Muscle layer of duodenum (tissue), 2 donors: ENCODE measurements around the gene TK2.

Experiments used
- H3K27ac ChIP-seq: one replicate; pipeline ENCODE4 v1.7.0; 2013; ENCODE audit warnings: mild to moderate bottlenecking, low read length
- H3K27me3 ChIP-seq: one replicate; pipeline ENCODE4 v1.7.0; 2013; ENCODE audit warnings: low read depth, mild to moderate bottlenecking, control low read depth, low read length
- H3K36me3 ChIP-seq, 2 donors: one replicate each; pipeline ENCODE4 v1.7.0; 2013; ENCODE audit warnings: low read length in 2 of 2, control low read depth in 1 of 2, mild to moderate bottlenecking in 1 of 2; ENCODE audit not compliant: insufficient read depth in 2 of 2, control insufficient read depth in 1 of 2
- H3K4me1 ChIP-seq, 2 donors: one replicate each; pipeline ENCODE4 v1.7.0; 2013; ENCODE audit warnings: low read length in 2 of 2, mild to moderate bottlenecking in 2 of 2, control low read depth in 1 of 2, moderate library complexity in 1 of 2; ENCODE audit not compliant: insufficient read depth in 2 of 2, control insufficient read depth in 1 of 2
- H3K4me3 ChIP-seq, 2 donors: one replicate each; pipeline ENCODE4 v1.7.0; 2013; ENCODE audit warnings: low read length in 2 of 2, low read depth in 1 of 2, mild to moderate bottlenecking in 1 of 2
- H3K9me3 ChIP-seq, 2 donors: one replicate each; pipeline ENCODE4 v1.7.0; 2013; ENCODE audit warnings: low read length in 2 of 2, control low read depth in 1 of 2, mild to moderate bottlenecking in 1 of 2; ENCODE audit not compliant: control insufficient read depth in 1 of 2
- donor health status: healthy.

TK2 gene

DNA sequence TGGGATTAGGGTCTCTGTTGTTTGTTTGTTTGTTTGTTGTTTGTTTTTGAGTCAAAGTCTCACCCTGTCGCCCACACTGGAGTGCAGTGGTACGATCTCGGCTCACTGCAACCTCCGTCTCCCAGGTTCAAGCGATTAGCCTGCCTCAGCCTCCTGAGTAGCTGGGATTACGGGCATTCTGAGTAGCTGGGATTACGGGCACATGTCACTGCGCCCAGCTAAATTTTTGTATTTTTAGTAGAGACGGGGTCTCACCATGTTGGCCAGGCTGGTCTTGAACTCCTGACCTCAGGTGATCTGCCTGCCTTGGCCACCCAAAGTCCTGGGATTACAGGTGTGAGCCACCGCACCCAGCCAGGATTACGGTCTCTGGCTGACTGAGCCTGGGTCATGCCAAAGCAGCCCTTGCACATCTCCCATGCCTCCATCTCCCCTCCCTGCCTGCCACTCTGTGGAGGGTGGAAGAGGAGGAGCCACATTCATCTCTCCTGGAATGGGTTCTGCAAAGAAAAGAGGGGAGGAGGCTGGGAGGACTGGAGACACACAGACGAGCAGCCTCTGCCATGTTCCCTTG is 63.6 kb downstream of the TK2 start:
- Histone ChIP-seq H3K27me3 (no peaks in the 10 kb centered on the region), H3K27ac (peak overlapping the region; percentile 9), H3K4me3 (no peak overlapping the region), H3K36me3 (no peaks in the 10 kb centered on the region), H3K4me1 (peaks cover 0 to 11% of the 10 kb centered on the region in 2 donors), H3K9me3 (no peaks in the 10 kb centered on the region)

DNA sequence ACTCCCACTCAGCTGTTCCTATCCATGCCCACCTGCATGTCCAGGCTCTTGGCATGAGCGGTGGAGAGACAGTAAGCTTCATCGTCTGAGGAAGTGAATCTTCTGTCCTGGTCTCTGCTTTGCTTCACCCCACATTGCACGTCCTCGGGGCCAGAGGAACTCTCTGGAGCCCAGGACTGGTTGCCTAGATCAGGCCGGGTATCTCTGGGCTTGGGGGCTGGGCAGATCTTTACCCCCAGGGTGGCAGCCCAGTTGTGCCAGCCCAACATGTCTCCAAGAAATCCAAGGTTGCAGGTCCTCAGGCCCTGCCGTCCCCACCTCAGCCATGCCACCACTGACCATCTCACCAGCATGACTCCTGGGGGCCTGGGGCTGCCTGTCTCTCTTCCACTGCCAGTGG is 64.5 kb downstream of the TK2 start:
- no peaks in the 10 kb centered on the region for H3K36me3 ChIP-seq
- peaks cover 0 to 11% of the 10 kb centered on the region in 2 donors for H3K4me1 ChIP-seq
- H3K4me3 ChIP-seq = no peak overlapping the region
- H3K27ac ChIP-seq = no peak overlapping the region
- no peaks in the 10 kb centered on the region for H3K9me3 ChIP-seq
- H3K27me3 ChIP-seq = no peaks in the 10 kb centered on the region

DNA sequence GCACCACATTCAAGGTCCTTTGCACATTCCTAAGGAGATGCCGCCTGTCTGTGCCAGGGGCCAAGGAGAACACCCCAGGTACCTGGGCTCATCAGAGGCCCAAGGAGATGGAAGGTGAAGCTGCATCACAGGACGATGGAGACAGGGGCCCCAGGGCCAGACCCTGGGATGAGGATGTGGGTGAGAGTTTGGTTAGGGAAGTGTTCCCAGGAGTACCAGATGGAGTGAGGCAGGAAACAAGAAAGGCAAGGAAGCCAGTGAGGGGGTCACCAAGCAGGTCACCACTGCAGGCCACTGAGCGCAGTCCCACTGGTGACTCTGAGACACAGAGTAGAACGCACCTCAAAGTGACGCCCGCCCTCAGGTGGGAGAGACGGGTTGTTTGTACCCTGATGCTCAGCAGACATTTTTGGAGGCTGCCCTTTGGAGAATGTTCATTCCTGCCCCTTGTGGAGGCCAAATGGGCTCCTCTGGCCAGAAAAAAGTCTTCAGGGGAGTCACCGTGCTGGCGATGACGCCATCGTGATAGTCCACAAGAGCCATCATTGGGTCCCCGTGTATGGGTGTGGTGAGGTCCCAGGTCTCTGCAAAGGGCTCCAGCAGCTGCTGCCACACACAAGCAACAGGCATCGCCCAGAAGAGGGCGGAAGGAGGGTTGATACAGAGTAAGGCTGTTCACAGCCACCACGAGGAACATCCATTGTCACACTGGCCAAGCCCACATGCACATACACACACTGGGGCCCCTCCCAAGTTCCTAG is 65.3 kb downstream of the TK2 start:
- Histone ChIP-seq H3K4me3 (no peak overlapping the region), H3K4me1 (peaks cover 0 to 11% of the 10 kb centered on the region in 2 donors), H3K27me3 (no peaks in the 10 kb centered on the region), H3K36me3 (no peaks in the 10 kb centered on the region), H3K9me3 (no peaks in the 10 kb centered on the region), H3K27ac (no peak overlapping the region)

DNA sequence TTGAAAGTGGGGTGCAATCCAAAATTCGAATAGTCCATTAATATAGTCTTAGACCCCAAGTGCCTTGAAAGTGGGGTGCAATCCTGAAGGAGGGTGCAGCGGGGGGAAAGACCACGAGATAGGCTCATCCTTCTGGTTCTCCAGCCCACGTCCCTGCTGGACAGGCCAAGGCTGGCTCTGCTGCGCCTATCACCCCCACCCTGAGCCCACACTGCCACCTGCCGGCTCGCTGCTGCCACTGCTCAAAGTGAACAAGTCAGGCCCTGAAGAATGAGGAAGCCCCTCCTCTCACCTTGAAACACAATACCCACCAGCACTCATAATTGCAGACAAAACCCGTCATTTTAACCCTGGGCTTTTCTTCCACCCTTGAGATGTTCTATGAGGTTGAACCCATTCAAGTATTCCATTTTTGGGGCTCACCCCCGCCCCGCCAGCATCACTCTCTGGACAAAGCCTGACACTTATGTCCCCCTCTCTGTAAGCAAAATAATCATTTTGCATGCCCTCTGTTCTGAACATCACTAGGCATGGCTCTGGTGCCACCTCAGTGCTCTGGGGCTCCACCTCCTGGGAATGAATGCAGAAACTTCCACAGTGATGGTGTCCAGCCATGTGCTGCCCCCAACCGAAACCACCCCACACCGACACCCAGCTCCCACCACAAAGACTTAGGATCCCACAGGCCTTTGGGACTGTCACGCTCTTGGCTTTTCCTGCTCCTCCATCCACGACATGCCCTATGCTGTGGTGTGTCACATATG is 66.1 kb downstream of the TK2 start:
- Histone ChIP-seq H3K27me3 (no peaks in the 10 kb centered on the region), H3K4me3 (no peak overlapping the region), H3K9me3 (no peaks in the 10 kb centered on the region), H3K27ac (no peak overlapping the region), H3K36me3 (no peaks in the 10 kb centered on the region), H3K4me1 (peaks cover 0 to 11% of the 10 kb centered on the region in 2 donors)

DNA sequence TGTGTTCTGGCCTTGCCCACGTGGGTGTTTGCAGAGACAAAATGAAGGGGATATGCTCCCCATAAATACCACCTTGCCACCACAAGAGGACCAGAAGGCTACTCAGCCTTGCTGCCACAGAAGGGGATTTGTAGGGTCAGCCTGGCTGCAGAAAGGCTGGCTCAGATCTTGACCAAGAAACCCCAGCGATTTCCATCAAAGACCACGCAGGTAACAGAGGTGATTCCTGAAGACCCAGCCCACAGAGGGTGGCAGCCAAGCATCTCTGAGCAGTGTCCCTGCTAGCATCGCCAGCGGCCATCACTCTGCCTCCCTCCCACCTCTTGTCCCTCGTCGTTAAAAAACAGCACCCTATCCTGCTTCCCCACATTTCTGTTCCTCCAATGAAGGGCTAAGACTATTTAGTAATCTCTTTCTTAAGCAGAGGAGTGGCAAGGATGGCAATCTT is 68.0 kb downstream of the TK2 start:
- H3K4me1 ChIP-seq = peaks cover 0 to 6% of the 10 kb centered on the region in 2 donors
- H3K36me3 ChIP-seq = no peaks in the 10 kb centered on the region
- no peaks in the 10 kb centered on the region for H3K9me3 ChIP-seq
- H3K27ac ChIP-seq = no peak overlapping the region
- no peaks in the 10 kb centered on the region for H3K27me3 ChIP-seq
- H3K4me3 ChIP-seq = no peak overlapping the region

DNA sequence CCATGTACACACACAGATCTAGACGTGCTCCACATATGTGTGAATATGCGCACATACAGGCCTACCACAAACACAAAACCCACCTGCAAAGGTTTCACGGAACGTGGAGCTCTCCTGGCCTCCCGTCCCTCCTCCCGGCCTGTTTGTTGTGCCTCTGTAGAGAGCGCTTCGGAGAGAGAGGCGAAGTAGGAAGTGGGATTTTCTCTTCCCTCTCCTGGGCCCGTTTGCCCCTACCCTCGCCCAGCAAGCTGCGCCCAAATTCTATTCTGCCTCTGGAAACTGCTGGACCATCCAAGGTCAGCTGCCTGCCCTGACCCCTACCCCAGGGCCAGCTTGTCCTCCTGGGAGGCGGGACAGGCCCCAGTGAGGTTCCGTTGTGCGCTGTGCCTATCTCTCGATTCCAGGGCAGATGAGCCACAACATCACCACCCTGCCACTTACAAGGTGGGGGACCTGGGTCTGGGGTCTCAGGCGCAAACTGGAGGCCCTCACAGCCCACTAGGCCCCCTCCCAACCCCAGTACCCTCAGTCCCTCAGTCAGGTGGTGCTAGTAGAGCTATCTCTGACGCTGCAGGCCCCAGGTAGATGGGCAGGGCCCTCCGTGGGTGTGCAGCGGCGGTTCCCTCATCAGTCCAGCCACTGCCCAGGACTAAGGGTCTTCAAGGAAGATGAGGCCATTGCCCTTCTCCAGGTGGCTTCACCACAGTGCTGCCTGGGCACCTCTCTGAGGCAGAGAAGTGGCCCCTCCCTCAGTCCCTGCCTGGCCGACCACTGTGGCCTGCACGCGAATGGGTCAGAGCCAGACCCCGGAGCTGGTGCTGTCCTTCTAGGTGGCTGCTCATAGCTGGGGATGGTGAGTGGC is 68.6 kb downstream of the TK2 start:
- H3K27ac ChIP-seq = no peak overlapping the region
- H3K4me1 ChIP-seq = no peaks in the 10 kb centered on the region
- no peaks in the 10 kb centered on the region for H3K36me3 ChIP-seq
- H3K27me3 ChIP-seq = peaks cover 4% of the 10 kb centered on the region
- H3K4me3 ChIP-seq = no peak overlapping the region
- H3K9me3 ChIP-seq = no peaks in the 10 kb centered on the region

DNA sequence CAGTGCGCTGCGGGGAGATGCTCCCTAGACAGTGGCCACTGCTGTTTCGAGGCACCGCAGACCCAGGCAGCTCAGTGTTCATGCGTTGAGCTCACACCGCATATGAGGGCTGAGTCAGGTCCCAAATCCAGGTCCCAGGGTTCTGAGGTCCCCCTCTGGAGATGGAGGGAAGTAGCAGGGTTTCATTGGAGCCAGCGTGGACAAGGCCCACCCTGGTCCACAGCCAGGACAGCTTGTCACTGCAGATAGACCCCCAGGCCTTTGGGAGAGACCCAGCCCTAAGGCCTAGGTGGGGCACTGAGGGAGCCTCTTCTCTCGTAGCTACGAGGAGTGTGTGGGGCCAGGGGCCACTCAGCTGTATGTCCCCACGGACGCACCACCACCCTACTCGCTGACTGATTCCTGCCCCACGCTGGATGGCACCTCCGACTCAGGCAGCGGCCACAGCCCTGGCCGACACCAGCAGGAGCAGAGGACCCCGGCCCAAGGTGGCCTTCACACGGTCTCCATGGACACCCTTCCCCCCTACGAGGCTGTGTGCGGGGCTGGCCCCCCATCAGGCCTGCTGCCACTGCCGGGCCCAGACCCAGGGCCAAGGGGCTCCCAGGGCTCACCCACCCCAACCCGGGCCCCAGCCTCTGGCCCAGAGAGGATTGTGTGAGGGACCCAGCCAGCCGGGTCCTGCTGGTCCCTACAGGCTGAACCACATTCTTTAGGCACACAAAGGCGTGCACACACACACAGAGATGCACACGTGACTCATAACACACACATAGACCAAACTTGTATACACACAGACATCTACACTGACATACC is 69.4 kb downstream of the TK2 start:
- Histone ChIP-seq H3K27me3 (peaks cover 4% of the 10 kb centered on the region), H3K9me3 (no peaks in the 10 kb centered on the region), H3K4me1 (no peaks in the 10 kb centered on the region), H3K27ac (no peak overlapping the region), H3K4me3 (no peak overlapping the region), H3K36me3 (no peaks in the 10 kb centered on the region)

DNA sequence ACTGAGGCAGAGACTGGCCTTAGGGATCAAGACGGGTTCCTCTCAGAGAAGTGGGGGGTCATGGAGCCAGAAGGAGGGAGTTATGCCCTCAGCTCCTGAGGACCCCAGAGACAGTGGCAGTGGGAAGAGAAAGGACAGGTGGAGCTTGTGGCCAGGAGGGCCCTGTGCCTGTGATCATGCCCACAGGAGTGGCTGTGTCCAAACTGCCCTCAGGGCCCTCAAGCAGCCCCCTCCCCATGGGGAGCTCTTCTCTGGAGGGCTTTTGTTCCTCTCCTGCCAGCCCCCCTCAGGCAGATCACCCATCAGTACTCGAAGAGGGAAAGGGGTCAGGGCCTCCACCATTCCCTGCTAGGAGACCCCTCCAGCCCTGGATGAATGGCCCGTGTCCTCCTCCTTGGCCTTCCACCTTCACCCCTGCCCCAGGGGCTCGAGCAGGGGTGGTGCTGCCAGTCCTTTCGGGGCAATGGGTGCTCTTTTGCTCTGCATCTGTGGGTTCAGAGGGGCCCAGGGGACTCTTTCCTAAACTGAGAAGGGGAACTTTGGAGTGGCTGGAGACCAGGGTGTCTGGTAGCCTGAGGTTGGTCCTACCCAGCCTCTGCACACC is 70.2 kb downstream of the TK2 start:
- H3K9me3 ChIP-seq = no peaks in the 10 kb centered on the region
- H3K4me1 ChIP-seq = no peaks in the 10 kb centered on the region
- H3K27me3 ChIP-seq = peaks cover 4% of the 10 kb centered on the region
- no peaks in the 10 kb centered on the region for H3K36me3 ChIP-seq
- no peak overlapping the region for H3K27ac ChIP-seq
- H3K4me3 ChIP-seq = no peak overlapping the region

DNA sequence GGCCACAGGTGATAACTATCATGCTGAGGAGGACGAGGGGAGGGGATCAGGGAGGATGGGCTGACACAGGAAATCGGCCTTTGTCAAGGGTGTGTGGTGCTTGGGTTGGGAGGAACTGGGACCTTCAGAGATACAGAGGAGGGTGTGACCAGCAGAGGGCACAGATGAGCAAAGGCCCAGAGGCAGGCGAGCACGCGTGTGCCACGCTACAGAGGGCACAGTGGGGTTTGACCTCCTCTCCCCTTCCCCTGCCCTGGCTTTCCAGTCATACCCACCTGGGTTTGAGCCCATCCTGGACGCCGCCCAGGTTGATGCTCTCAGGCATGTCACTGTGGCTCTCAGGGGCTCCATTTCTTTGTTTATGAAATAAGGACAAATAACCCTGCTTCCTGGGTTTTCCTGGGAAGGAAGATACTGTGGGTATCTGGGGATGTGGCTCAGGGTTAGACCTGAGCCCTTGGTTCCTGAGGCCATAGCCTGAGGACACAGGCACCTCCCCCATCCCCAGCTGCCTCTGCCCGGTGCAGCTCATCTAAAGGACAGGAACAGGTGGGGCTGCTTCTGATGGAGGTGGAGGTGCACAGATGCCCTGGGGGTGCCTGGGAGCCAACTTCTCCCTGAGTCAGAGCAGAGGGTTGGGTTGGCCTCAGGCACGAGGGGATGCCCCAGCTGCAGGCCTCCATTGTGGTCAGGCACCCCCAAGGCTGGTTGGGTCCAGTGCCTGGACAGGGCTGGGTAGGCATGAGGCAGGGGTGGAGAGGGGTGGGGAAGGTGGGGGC is 71.0 kb downstream of the TK2 start:
- H3K27ac ChIP-seq = no peak overlapping the region

More for the DNA sequence above, 71.0 kb downstream of the TK2 start:
- H3K36me3 ChIP-seq = no peaks in the 10 kb centered on the region
- no peaks in the 10 kb centered on the region for H3K4me1 ChIP-seq
- no peak overlapping the region for H3K4me3 ChIP-seq
- H3K27me3 ChIP-seq = peaks cover 4% of the 10 kb centered on the region
- no peaks in the 10 kb centered on the region for H3K9me3 ChIP-seq
